Measurements from ENCODE around the gene MIPOL1. TPM values are rescaled to one million over a fixed set of nuclear protein-coding genes. Genes with fewer than 3 reads are reported as not detected.
"Not testable (repeated sequence)": the region's sequence is repeated elsewhere in the genome, so short reads cannot be mapped to it uniquely, and the experiment has no call there.

MIPOL1 gene
- total and polyA plus RNA-seq, 9 donors: 5.0 to 29.5 (median 20.5) TPM

DNA sequence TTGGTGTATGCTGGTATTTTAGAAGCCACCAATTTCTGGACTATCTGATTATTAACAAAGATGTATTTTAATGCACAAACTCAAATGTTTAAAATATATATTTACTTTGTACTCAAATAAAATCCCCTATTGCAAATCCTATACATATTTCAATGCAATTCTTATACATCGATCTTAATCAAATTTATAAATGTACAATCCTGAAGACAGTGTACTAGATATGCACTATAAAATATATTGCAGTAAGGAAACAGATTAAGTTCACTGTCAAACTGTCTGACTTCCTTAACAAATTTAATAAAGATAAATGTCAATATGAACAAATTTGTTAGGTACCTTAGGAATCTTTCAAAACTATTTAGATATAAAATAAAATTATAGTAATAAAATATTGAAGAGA lies 353.4 kb downstream of the MIPOL1 start:
- TF ChIP-seq EP300 (IDR thresholded peaks at IDR 0.05) (no peak), POLR2A (IDR thresholded peaks at IDR 0.05) (no peak)
- TF ChIP-seq, protein P1, sequence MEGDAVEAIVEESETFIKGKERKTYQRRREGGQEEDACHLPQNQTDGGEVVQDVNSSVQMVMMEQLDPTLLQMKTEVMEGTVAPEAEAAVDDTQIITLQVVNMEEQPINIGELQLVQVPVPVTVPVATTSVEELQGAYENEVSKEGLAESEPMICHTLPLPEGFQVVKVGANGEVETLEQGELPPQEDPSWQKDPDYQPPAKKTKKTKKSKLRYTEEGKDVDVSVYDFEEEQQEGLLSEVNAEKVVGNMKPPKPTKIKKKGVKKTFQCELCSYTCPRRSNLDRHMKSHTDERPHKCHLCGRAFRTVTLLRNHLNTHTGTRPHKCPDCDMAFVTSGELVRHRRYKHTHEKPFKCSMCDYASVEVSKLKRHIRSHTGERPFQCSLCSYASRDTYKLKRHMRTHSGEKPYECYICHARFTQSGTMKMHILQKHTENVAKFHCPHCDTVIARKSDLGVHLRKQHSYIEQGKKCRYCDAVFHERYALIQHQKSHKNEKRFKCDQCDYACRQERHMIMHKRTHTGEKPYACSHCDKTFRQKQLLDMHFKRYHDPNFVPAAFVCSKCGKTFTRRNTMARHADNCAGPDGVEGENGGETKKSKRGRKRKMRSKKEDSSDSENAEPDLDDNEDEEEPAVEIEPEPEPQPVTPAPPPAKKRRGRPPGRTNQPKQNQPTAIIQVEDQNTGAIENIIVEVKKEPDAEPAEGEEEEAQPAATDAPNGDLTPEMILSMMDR (IDR thresholded peaks at IDR 0.05): no peak
- intact Hi-C loops (cut with DNase I): no loop called here
- Histone ChIP-seq H3K4me1 (ENCODE audit: insufficient read depth) (no peaks in the 10 kb centered on the region), H3K27ac (no peak overlapping the region), H3K9me3 (no peaks in the 10 kb centered on the region), H3K4me3 (no peak overlapping the region), H3K27me3 (no peaks in the 10 kb centered on the region), H3K36me3 (no peaks in the 10 kb centered on the region)
- DNase-seq: no peak
- 94 to 97% (median 95%) methylated on average over 1 of the region's 1 CpG for WGBS, 3 donors

DNA sequence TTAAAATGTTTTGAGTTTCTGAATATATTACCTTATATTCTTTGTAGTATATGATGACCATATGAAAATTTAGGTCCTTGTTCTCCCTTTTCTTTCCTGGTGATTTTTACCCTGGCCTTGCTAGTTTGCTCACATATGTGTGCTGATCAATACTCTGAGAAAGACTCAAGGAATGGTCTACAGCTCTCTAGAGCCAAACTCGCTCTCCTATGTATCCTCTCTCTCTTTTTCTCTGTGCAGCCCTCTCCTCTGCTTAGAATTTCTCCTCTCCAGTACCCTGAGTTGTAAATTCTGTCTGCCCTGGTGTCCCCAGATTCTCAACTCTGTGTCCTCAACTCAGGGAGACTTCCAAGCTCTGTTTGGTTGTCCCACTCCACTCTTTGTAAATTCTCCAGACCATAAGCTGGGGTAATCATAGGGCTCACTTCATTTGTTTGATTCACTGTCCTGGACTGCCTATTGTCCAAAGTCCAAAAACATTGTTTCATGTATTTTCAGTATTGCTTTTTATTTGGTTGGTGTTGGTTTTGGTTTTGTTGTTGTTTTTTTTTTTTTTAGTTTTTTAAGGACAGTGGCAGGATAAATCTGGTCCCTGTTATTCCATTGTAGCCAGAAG lies 356.3 kb downstream of the MIPOL1 start:
- H3K36me3 ChIP-seq: no peaks in the 10 kb centered on the region
- no peaks in the 10 kb centered on the region for H3K4me1 ChIP-seq (ENCODE audit: insufficient read depth)
- H3K4me3 ChIP-seq: no peak overlapping the region
- TF ChIP-seq EP300 (IDR thresholded peaks at IDR 0.05): no peak
- no peak for TF ChIP-seq POLR2A (IDR thresholded peaks at IDR 0.05)
- TF ChIP-seq, protein P1 (IDR thresholded peaks at IDR 0.05): no peak
- H3K27me3 ChIP-seq: no peaks in the 10 kb centered on the region
- H3K9me3 ChIP-seq: no peaks in the 10 kb centered on the region
- no peak overlapping the region for H3K27ac ChIP-seq
- WGBS, 3 donors: 95 to 96% (median 95%) methylated on average over 1 of the region's 1 CpG
- no peak for DNase-seq
- intact Hi-C loops (cut with DNase I): no loop called here

DNA sequence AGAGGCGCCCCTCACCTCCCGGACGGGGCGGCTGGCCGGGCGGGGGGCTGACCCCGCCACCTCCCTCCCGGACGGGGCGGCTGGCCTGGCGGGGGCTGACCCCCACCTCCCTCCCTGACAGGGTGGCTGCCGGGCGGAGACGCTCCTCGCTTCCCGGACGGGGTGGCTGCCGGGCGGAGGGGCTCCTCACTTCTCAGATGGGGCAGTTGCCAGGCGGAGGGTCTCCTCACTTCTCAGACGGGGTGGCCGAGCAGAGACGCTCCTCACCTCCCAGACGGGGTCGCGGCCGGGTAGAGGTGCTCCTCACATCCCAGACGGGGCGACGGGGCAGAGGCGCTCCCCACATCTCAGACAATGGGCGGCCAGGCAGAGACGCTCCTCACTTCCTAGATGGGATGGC lies 357.9 kb downstream of the MIPOL1 start:
- intact Hi-C loops (cut with DNase I); DNase-seq; H3K36me3 ChIP-seq; H3K27me3 ChIP-seq; H3K4me1 ChIP-seq (ENCODE audit: insufficient read depth); H3K27ac ChIP-seq; H3K9me3 ChIP-seq; H3K4me3 ChIP-seq: not testable (repeated sequence)
- 96 to 99% (median 97%) methylated on average over 14 to 30 of the region's 33 CpGs for WGBS, 3 donors

DNA sequence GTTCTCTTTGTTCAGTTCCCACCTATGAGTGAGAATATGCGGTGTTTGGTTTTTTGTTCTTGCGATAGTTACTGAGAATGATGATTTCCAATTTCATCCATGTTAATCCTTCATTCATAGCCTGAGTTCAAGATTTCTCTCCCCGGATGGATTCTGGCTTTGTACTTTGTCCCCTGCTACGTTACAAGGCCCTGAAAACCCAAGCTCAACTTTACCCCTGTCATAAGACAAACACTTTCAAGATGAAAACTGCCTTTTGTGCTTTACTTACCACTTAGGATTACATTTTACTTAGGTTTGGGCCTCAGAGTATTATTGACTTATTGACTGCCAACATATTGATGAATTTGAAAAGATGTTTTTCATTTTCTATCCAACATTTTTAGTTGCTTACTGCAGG lies 361.0 kb downstream of the MIPOL1 start:
- Histone ChIP-seq H3K27ac (no peak overlapping the region), H3K4me3 (no peak overlapping the region), H3K36me3 (no peaks in the 10 kb centered on the region), H3K4me1 (ENCODE audit: insufficient read depth) (no peaks in the 10 kb centered on the region), H3K9me3 (no peaks in the 10 kb centered on the region), H3K27me3 (no peaks in the 10 kb centered on the region)
- DNase-seq: no peak
- TF ChIP-seq POLR2A (IDR thresholded peaks at IDR 0.05) (no peak), EP300 (IDR thresholded peaks at IDR 0.05) (no peak)
- TF ChIP-seq, protein P1 (IDR thresholded peaks at IDR 0.05): no peak
- WGBS, 3 donors: 93 to 99% (median 97%) methylated on average over 4 of the region's 4 CpGs
- intact Hi-C loops (cut with DNase I): no loop called here

DNA sequence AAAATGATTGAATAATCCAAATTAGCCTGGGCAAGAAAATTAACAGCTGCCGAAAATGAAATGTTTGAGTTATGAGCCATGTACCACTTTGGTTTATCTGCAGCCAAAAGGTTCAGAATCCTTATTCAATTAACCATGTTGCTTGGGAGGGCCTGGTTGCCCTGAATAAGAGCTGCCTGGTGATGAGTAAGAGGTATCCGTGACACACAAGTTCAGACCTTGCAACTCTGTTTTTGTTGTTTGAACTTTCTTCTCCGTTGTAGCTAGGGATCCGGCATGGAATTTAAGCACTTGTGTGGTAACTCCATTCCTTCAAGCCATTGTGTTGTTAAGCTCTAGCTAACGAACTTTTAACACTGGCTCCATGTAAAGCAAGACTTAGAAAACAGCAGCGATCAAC lies 361.6 kb downstream of the MIPOL1 start:
- intact Hi-C loops (cut with DNase I): no loop called here
- 84 to 87% (median 85%) methylated on average over 6 of the region's 6 CpGs for WGBS, 3 donors
- Histone ChIP-seq H3K27ac (no peak overlapping the region), H3K27me3 (no peaks in the 10 kb centered on the region), H3K4me1 (ENCODE audit: insufficient read depth) (no peaks in the 10 kb centered on the region), H3K36me3 (no peaks in the 10 kb centered on the region), H3K4me3 (no peak overlapping the region), H3K9me3 (no peaks in the 10 kb centered on the region)
- no peak for DNase-seq
- TF ChIP-seq EP300 (IDR thresholded peaks at IDR 0.05): no peak
- TF ChIP-seq, protein P1 (IDR thresholded peaks at IDR 0.05): no peak
- no peak for TF ChIP-seq POLR2A (IDR thresholded peaks at IDR 0.05)

Measured in ovary (tissue), 9 donors.